RWPE1 (cell line): ENCODE data around the gene DDI2.

Experiments used
- CTCF ChIA-PET: fragments of 350-600 bp; sonication (Branson Sonifier 250); formaldehyde crosslinking; extraction: SDS; loops from one replicate; lab custom pipeline; 2021; lab: Yijun Ruan, JAX
- POLR2A ChIA-PET: fragments of 400-600 bp; formaldehyde crosslinking; extraction: SDS; loops from one replicate; lab custom pipeline; 2020; ENCODE audit warnings: antibody characterized with exemption; ENCODE audit not compliant: low non-redundant PET; lab: Yijun Ruan, JAX
- DNase-seq: peaks from one replicate; pipeline ENCODE4 v3.0.0; 2012; ENCODE audit warnings: low spot score
- H3K27ac ChIP-seq: fragments of 450-650 bp; 2 replicates; pipeline ENCODE4 v1.5.1; 2017
- CTCF ChIP-seq: fragments of 450-650 bp; conservative IDR thresholded peaks from 2 replicates; pipeline ENCODE4 v1.5.1; 2017; ENCODE audit warnings: low read depth, mild to moderate bottlenecking

The DDI2 gene

DNA sequence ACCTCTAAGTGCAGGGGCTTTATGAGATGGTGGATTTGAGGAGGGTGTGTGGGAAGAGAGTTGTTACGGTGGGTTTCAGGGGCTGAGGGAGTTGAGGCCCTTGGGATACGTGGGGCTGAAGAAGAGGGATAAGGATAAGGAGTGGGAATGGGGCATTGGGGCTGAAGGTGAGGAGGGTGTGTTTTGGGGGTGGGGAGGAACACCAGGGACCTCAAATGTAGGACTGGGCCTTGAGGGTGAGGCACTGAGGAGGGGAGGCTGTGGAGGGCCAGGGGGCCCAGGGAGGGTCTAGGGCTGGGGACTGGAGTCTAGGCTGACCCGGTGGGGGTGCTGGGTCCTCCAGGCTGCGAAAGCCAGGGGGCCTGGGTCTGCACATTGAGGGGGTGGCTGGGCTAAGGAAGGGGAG, 65.7 kb downstream of the DDI2 start:
- TF ChIP-seq CTCF, result no peak
- DNase-seq, result no peak
- peak overlapping the region; percentile 97 for H3K27ac ChIP-seq
- CTCF ChIA-PET, result no interaction called here
- POLR2A ChIA-PET, result no interaction called here

DNA sequence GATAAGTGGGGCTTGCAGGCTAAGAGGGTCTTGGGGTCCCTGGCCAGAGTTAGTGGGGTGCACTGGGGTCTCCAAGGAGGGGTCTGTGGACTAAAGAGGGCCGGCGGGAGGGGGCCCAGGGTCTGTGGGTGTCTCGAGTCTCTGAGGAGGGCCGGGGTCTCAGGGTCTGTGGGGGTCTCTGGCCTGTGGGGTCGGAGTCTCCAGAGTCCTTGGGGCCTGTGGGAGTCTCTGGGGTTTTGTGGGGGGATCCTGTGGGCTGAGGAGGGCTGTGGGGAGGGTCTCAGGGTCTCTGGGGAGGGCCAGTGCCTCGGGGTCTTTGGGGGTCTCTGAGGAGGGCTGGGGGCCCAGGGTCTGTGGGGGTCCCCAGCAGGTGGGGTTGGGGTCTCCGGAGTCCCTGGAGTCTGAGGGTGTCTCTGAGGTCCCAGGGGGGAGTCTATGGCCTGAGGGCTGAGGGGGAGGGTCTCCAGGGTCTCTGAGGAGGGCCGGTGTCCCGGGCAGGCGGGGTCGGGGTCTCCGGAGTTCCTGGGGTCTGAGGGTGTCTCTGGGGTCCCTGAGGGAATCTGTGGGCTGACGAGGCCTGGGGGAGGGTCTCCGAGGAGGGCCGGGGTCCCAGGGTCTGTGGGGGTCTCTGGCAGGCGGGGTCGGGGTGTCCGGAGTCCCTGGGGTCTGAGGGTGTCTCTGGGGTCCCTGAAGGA, 66.2 kb downstream of the DDI2 start:
- no peak for DNase-seq
- peak overlapping the region; percentile 97 for H3K27ac ChIP-seq
- CTCF ChIA-PET, result no interaction called here
- TF ChIP-seq CTCF, result no peak
- POLR2A ChIA-PET, result no interaction called here

DNA sequence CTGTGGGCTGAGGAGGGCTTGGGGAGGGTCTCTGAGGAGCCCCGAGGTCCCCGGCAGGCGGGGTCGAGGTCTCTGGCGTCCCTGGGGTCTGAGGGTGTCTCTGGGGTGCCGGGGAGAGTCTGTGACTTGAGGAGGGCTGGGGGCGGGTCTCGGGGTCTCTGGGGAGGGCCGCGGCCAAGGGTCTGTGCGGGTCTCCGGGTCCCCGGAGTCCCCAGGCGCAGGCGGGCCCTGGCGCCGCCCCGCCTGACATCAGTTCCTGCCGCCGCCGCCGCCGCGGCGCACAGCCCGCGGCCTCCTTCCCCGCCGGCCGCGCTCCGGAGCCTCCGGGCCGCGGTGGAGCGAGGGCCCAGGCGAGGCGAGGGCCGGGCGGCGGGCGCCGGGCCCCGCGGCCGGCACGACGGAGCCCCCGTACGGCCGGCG, 66.8 kb downstream of the DDI2 start, which contains the start of gene PLEKHM2:
PLEKHM2 (plus strand) TSS at position 279 of the 420 bp plus-strand sequence. CDS start 239 bp downstream, outside the sequence.
- CTCF ChIA-PET, result interaction anchor here (0.6 kb wide), 1 partner anchor 394 kb away, joined by 3 read pairs; no protein-coding TSS in a partner anchor
- peak; percentile 28 for DNase-seq
- POLR2A ChIA-PET, result no interaction called here
- no peak for TF ChIP-seq CTCF
- peak within 1 kb of the TSS; percentile 97 for H3K27ac ChIP-seq

- DNase-seq, result peak; percentile 36
- POLR2A ChIA-PET, result no interaction called here
- no peak for TF ChIP-seq CTCF
- peak overlapping the region; percentile 97 for H3K27ac ChIP-seq
- CTCF ChIA-PET, result interaction anchor here (0.6 kb wide), 2 partner anchors 26 to 394 kb away, joined by 3 read pairs; no protein-coding TSS in a partner anchor
Observed at GRCh38 chr1:15684468-15685291, 67.4 kb downstream of the DDI2 start.

- TF ChIP-seq CTCF, result no peak
- CTCF ChIA-PET, result interaction anchor here (0.6 kb wide), 1 partner anchor 27 kb away, joined by 3 read pairs; a partner anchor contains a TSS
- no peak overlapping the region for H3K27ac ChIP-seq
- no peak for DNase-seq
- POLR2A ChIA-PET, result no interaction called here
Observed at GRCh38 chr1:15685820-15686219, 68.6 kb downstream of the DDI2 start.

DNA sequence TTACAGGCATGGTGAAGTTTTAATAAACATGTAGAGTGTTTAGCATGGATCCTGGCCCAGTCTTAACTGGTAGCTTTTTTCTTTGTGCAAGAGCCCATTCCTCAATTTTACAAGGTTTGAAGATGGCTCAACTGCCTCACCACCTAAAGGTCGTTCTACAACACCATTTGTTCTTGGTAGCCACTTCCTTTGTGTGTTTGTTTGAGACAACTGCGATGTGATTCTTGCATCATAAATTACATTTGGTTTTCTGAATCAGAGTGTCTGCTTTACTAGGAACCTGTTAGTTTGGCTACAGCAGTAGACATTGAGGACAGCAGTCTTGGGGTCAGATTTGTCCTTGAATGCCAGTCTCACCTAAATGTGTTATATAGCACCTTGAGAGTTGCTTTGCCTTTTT, 70.2 kb downstream of the DDI2 start:
- CTCF ChIA-PET, result no interaction called here

More for the DNA sequence above, 70.2 kb downstream of the DDI2 start:
- no peak for TF ChIP-seq CTCF
- POLR2A ChIA-PET, result no interaction called here
- H3K27ac ChIP-seq, result peak overlapping the region; percentile 20
- no peak for DNase-seq
